Measurements from ENCODE around the gene SPEM2.
A peak's percentile ranks its signal among the peaks of the same experiment; 100 is the strongest.

SPEM2 gene

DNA sequence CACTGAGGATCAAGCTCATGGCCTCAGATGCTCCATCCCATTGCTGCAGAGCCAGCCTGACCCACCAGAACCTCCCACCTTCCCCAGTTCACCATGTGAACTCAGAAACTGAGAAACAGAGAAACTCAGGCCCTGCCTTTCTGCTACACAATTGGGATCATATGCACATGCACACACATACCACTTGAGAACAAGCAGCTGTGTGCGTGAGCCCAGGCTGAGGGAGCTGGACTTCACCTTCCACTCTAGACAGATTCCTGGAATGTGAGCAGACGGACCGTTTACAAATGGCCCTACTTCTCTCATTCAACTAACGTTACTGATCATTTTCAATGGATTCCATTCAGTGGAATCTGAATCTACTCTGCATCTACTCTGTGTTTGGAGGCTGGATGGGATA, 1.7 kb upstream of the SPEM2 start:
- DNase-seq: no peak

DNA sequence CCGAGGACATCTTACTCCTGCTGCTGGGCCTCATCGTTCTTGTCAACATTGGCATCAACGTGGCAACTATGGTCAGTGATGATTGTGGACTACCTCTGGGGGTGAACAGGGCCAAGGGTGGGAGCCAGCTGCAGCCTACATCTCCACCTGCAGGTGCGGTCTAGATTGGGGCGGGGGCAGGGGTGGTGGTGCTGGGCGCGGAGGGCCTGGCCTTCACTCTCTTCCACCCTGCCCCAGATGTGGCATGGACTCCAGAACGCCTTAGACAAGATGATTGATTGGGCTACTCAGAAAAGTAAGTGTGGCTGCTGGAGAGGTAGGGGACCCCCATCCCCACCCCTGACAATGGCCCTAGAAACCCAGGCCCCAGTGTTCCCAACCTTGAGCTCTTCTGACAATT, 340 bp downstream of the SPEM2 start:
- no peak for DNase-seq

DNA sequence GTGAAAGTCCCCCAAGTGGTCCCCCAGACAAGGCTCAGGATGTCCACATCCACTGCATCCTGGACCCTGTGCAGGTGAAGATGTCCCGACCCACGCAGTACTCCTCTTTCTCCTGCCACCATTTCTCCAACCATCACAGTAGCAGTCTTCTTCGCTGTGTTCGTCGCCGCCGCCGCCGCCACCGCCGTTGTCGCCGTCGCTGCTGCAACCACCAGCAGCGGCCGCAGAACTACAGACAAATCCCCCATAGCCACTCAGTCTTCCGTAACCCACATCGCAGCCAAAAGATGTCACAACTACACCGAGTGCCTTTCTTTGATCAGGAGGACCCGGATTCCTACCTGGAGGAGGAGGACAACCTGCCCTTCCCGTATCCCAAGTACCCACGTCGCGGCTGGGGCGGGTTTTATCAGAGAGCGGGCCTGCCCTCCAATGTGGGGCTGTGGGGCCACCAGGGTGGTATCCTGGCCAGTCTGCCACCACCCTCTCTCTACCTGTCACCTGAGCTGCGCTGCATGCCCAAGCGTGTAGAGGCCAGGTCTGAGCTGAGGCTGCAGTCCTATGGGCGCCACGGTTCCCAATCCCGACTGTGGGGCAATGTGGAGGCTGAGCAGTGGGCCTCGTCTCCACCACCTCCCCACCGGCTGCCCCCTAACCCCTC, 917 bp downstream of the SPEM2 start:
- DNase-seq: no peak

DNA sequence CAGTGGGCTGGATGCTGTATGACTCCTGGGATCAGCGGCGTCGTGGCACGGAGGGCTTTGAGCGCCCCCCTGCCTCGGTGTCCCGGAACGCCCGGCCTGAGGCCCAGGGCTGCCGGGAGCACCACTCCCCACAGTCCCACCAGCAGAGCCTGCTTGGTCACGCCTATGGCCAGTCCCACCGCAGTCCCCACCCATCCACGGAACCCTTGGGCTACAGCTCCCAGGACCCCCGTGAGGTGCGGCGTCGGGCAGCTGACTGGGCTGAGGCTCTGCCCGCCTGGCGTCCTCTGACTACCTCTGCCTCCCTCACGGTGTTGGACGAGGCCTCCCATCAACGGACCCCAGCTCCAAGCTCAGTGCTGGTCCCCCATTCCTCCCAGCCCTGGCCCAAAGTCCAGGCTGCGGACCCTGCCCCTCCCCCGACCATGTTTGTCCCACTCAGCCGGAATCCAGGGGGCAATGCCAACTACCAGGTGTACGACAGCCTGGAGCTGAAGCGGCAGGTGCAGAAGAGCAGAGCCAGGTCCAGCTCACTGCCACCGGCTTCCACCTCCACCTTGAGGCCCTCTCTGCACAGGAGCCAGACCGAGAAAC, 1.6 kb downstream of the SPEM2 start:
- DNase-seq: no peak

DNA sequence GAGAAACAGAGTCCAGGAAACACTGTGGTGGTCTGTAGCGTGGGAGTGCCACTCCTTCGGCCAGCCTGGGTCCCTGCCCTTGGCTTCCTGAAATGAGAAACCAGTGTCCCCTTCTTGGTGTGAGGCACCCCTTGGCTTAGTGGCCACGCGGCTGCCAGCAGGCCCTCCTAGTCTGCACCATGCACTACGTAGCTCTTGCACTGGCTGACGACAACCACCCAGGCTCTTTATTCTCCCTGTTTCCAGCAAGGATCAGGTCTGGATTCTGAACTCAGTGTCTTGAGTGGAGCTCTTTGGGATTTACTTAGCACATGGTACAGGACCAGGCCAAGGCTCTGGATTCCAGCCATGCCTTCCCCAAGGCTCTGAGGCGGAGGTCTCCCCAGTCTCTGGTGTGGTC, 2.1 kb downstream of the SPEM2 start:
- DNase-seq: no peak

DNA sequence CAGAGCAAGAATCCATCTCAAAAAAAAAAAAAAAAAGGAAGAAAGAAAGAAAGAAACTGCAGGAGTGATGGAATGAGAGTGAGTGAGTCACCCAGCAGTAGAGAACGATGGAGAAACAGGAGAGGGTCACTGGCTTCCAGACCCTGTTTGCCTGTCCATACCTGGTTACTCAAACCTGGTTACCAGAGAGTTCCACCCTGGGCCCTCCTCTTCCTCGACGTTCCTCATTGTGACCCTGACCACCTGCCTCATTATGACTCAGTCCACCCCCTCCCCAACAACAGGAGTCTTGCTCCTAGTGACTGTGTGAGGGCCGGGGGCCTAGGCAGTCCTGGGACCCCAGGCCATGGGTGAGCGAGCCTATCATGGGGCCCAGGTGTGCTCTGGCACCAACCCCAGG, 3.1 kb downstream of the SPEM2 start, which contains the start of gene SPEM3:
Gene SPEM3, plus strand, starts transcription at position 301 of the 400 bp plus-strand sequence. Its CDS starts 46 bp downstream, at position 347.
- no peak for DNase-seq

DNA sequence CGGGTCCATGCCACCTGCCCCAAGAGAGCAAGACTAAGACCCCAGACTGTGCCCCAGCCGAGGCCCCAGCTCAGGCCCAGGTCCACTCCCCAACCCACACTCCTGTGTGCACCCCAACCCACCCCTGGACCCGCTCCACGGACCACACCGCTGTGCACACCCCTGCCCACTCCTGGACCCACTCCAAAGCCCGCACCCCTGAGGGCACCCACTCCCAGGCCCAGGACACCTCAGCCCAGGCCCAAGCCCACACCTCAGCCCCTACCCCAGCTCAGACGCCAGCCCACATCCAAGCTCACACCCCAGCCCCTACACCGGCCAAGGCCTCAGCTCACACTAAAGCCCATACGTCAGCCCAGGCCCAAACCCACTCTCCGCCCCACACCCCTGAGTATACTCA, 4.3 kb downstream of the SPEM2 start:
- DNase-seq: no peak

DNA sequence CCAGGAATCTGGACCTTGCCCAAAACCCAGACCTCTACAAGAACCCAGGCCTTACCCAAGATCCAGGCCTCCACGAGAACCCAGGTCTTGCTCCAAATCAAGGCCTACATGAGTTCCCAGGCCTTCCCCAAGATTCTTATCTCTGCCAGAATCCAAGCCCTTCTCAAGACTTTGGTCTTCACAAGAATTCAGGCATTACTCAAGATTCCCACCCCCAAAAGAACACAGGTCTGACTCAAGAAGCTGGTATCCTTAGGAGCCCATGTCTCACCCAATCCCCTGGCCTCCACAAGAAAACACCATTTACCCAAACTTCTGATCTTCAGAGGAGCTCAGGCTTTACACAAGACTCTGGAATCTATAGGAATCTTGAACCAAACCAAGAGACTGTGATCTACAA, 5.8 kb downstream of the SPEM2 start:
- DNase-seq: no peak

DNA sequence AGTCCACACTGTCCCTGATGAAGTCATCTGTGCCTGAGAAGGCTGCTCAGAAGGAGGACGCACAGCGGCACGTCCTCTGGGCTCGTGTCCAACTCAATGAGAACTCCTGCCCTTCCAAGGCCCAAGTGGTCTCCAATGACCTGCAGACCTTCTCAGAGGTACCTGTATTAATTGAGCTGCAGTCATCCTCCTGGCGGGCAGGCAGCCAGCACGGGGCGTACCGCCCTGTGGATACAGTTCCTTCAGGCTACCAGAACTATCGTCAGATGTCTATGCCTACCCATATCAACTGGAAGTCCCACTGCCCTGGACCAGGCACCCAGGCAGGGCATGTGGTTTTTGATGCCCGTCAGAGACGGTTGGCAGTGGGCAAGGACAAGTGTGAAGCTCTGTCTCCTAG, 6.9 kb downstream of the SPEM2 start:
- no peak for DNase-seq

DNA sequence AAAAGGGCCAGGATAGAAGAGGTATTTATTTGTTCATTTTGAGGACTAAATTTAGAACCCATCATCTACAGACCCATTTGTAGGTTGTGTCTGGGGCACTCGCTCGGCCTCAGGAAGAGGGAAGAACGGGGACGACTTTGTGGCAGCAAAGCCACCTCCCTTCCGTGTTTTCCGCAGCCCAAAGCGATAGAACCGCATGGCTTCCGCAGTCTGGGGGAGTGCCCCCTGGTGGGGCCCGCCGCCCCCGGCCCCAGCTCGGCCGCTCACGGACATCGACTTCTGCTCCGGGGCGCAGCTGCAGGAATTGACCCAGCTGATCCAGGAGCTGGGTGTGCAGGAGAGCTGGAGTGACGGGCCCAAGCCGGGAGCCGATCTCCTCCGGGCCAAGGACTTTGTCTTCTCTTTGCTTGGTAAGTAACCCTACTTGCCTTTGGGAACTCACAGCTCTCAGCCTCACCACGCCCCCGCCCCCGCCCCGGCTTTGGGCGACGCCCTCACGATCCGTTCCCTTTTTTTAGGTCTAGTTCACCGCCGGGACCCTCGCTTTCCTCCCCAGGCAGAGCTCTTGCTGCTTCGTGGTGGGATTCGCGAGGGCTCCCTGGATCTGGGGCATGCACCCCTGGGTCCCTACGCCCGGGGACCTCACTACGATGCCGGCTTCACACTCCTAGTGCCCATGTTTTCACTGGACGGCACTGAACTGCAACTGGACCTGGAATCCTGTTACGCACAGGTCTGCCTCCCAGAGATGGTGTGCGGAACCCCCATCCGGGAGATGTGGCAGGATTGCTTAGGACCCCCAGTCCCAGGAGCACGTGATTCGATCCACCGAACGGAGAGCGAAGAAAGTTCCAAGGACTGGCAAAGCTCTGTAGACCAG, 10.5 kb downstream of the SPEM2 start:
- peak; percentile 71 for DNase-seq

DNA sequence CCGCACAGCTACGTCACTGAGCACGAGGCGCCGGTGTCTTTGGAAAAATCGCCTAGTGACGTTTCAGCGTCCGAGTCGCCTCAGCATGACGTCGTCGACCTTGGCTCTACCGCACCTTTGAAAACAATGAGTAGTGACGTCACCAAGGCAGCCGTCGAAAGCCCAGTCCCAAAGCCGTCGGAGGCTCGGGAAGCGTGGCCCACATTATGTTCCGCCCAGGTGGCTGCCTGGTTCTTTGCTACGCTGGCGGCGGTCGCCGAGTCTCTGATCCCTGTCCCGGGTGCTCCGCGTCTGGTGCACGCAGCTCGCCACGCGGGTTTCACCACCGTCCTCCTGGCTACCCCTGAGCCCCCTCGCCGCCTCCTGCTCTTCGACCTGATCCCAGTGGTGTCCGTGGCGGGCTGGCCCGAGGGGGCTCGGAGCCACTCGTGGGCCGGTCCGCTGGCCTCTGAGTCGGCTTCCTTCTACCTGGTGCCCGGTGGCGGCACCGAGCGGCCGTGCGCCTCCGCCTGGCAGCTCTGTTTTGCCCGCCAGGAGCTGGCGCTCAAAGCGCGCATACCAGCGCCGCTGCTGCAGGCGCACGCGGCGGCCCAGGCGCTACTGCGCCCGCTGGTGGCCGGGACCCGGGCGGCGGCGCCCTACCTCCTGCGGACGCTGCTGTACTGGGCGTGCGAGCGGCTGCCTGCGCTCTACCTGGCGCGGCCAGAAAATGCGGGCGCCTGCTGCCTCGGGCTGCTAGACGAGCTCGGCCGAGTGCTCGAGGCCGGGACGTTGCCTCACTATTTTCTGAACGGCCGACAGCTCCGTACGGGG, 11.3 kb downstream of the SPEM2 start:
- peak; percentile 82 for DNase-seq

DNA sequence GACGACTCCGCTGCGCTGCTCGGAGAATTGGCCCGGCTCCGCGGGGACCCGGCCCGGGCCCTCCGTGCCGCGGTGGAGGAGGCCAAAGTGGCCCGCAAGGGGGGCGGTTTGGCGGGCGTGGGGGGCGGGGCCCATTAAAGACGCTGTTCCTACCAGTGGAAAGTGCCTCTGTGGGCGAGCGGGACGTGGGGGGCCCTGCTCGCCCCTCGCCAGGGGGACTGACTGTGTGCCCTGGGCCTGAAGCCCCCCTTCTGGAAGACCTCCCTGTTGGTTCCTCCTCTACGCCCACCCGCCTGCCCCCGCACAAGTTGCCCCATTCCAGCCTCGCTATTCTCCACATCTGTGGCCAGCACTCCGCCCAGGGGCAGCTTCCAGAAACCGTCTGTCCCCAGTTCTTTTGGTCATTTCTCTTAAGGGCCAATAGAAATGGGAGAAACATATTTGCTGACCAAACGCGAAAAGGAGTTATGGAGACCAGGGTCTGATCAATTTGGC, 12.0 kb downstream of the SPEM2 start:
- no peak for DNase-seq

DNA sequence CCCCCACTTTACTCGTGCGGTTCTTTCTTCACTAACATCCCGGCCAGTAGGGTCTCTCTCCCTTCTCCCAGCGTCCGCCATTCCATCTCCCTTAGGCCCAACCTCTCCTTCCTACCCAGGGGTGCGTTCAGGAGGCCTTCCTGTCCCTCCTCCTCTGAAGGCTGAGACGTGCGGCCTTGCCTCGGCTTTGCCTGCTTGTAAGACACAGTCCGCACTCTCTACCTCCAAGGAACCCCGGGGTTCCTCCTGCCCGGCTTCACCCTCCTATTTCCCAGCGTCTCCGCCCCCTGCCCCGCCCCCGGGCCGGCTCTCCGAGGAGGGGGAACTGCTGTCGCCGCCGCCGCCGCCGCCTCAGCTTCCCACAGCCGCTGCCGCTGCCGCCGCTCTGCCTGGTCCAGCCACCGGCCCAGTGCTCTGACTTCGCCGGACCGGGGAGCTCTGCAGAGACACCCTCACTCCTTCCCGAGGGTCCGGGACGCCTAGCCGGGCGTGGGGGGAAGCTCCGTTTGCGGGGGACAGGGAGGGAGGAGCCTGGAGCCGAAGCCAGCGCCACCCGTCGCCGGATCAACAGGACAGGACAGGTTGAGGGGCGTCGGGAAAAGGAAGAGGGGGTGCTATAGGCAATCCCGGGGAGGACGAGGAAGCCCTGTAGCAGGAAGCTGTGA, 12.7 kb downstream of the SPEM2 start:
- peak; percentile 56 for DNase-seq

DNA sequence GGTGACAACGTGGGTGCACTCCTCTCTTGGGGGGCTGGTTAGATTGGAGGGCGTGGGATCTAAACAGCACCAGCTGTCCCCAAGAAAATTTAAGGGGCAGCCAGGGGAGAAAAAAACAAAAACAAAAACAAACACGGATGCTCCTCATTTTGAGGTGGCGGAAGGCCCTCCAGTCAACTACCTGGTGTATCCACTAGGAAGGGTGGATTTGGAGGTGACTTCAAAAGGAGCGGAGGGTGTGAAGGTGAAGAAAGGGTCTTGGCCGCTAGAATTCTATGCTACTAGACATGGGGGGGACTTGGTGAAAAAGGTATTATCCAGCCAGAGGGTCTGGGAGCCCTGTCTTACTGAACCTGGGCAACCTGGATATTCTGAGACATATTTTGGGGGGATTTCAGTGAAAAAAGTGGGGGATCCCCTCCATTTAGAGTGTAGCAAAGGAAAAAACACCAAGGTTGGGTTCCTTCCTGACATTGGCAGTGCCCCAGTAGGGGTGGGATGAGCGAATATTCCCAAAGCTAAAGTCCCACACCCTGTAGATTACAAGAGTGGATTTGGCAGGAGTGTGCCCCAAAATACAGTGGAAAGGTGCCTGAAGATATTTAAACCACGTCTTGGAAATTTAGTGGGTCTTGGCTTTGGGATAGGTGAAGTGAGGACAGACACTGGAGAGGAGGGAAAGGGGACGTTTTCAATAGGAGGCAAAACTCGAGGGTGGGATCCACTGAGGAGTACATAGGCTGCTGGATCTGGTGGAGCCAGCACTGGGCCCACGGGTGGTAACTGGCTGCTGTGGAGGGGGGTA, 13.4 kb downstream of the SPEM2 start:
- DNase-seq: no peak

DNA sequence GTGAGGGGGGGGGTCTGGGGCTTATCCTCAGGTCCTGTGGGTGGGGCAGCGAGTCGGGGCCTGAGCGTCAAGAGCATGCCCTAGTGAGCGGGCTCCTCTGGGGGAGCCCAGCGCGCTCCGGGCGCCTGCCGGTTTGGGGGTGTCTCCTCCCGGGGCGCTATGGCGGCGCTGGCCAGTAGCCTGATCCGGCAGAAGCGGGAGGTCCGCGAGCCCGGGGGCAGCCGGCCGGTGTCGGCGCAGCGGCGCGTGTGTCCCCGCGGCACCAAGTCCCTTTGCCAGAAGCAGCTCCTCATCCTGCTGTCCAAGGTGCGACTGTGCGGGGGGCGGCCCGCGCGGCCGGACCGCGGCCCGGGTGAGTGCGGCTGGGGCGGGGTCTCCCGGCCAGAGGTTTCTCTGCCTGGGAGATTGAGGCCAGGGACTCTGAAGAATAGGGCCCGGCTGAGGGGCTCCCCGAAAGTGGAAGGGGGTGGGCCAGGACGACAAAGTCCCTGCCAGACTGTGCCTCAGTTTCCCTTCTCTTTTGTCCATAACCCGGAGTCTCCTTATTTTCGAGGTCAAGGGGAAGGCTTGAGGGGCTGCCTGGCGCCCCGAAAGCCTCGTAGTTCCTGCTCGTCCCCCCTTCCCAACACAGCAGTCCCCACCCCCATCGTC, 14.2 kb downstream of the SPEM2 start, which contains the start of gene FGF11:
Gene FGF11, plus strand, starts transcription at position 51 of the 651 bp plus-strand sequence. Its CDS starts 109 bp downstream, at position 160.
- no peak for DNase-seq

DNA sequence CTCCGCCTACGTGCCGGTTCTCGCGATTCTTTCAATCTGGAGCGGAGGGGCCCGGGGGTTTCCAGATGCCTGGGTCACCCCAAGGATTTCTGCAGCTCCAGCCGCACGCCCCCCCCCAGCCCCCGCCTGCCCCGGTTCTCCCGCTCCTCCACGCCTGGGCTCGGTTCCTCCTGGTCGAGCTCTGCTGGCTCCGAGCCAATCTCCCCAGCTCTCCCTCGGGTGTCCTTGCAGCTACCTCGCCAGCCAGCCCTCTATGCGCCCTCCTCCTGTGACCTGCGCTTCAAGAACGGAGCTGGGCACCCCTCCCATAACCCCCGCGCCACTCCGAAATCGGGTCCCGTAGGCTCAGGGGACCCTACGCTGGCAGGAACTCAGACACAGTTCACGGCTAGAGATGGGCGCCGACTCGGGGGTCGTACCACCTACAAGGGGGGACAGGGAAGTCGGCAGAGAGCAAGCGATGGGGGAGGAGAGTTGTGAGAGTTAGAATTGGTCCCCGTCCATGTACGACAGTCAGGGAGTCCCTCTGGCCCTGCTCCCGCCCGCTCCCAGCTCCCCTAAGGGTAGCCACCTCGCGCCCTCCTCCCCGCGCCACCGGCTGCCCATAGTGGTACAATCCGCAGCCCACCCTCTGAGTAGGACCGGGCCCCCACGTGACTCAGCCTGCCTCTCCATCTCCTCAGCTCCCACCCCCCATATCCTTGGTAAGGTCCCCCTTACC, 14.9 kb downstream of the SPEM2 start:
- DNase-seq: peak; percentile 39

DNA sequence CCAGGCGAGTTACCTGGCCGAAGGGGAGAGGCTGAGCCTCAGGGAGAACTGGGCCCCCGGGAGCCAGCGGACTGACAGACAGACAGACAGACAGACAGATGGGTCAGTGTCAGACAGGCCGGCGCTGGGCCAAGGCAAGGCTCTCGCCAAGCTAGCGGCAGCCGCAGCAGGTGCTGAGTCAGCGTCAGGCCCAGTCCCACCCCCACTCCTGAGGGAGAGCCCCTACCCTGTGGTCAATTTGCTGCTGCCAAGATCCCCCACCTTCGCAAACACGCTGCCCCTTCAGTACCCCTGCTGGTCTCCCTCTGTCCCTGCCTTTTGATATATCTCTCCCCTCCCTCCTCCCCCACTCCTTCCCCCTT, 15.4 kb downstream of the SPEM2 start:
- DNase-seq: no peak

DNA sequence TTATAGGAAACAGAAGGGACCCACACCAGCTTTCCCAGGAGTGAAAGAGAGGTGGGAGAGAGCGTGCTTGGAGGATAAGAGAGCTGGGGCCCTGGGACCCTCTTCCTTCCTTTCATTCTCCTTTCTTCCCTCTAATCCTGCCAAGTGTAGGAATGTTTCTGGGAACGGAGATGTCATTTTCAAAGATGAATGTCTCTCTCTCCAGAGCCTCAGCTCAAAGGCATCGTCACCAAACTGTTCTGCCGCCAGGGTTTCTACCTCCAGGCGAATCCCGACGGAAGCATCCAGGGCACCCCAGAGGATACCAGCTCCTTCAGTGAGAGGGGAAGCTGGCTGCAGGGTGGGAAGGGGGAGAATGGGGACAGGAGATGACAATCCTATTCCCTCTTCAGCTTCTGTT, 15.8 kb downstream of the SPEM2 start:
- DNase-seq: no peak

DNA sequence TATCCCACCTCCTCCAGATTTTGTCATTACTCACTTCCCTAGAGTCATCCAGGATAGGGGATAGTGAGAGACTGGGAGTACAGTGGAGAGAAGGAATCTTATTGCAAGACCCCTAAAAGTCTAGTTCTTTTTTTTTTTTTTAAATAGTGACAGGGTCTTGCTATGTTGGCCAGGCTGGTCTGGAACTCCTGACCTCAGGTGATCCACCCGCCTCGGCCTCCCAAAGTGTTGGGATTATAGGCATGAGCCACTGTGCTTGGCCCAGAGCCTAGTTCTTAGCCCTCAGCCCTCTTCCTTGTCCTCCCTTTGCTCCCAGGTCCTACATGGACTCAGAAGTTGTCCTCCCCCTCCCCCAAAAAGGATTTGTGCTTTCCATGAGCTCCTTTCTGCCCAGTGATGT, 16.7 kb downstream of the SPEM2 start:
- no peak for DNase-seq
